PFSK-1 (cell line): ENCODE data around the gene RFTN1.

Source experiments
- FOXP2 ChIP-seq: optimal IDR thresholded peaks from 2 replicates; pipeline ENCODE3; 2011; ENCODE audit warnings: borderline replicate concordance, control low read depth, inconsistent platforms; ENCODE audit not compliant: insufficient read depth; ENCODE audit errors: extremely low read length, extremely low read depth
- POLR2AphosphoS5 ChIP-seq: IDR thresholded peaks from 2 replicates; pipeline ENCODE4 v1.6.1; 2012; ENCODE audit warnings: low read depth, mild to moderate bottlenecking, control low read depth, low read length, moderate library complexity
- REST ChIP-seq, 2 experiments: IDR thresholded peaks; 2 replicates each; pipeline versions ENCODE4 v1.6.1 to v1.8.0; 2011 to 2012; ENCODE audit warnings: low read depth in 2 of 2, low read length in 2 of 2, control low read depth in 1 of 2, inconsistent platforms in 1 of 2, mild to moderate bottlenecking in 1 of 2, moderate library complexity in 1 of 2; ENCODE audit not compliant: insufficient read depth in 1 of 2
- SIN3A ChIP-seq: IDR thresholded peaks from 2 replicates; pipeline ENCODE4 v1.6.1; 2012; ENCODE audit warnings: mild to moderate bottlenecking, low read length, moderate library complexity, borderline replicate concordance; ENCODE audit not compliant: insufficient read depth
- TAF1 ChIP-seq: IDR thresholded peaks from 2 replicates; pipeline ENCODE4 v1.6.1; 2012; ENCODE audit warnings: low read length, control low read depth, borderline replicate concordance; ENCODE audit not compliant: insufficient read depth

RFTN1 gene

GRCh38 chr3:16313886-16314645, 199.4 kb downstream of the RFTN1 start:
- no peak for TF ChIP-seq SIN3A
- no peak for TF ChIP-seq TAF1
- no peak for TF ChIP-seq FOXP2
- TF ChIP-seq REST (IDR thresholded peaks at IDR 0.05; ENCODE audit: insufficient read depth in 1 of 2, low read depth in 2 of 2, low read length in 2 of 2) = no peak
- TF ChIP-seq POLR2AphosphoS5 = no peak

- TF ChIP-seq TAF1 = no peak
- no peak for TF ChIP-seq REST (IDR thresholded peaks at IDR 0.05; ENCODE audit: insufficient read depth in 1 of 2, low read depth in 2 of 2, low read length in 2 of 2)
- no peak for TF ChIP-seq SIN3A
- TF ChIP-seq FOXP2 = no peak
- TF ChIP-seq POLR2AphosphoS5 = no peak
These were observed 201.5 kb downstream of the RFTN1 start for GRCh38 chr3:16311960-16312451.

- no peak for TF ChIP-seq FOXP2
These were observed 203.9 kb downstream of the RFTN1 start for GRCh38 chr3:16309558-16309957.

GRCh38 chr3:16308727-16309126, 204.8 kb downstream of the RFTN1 start:
- TF ChIP-seq FOXP2 (no peak), REST (IDR thresholded peaks at IDR 0.05; ENCODE audit: insufficient read depth in 1 of 2, low read depth in 2 of 2, low read length in 2 of 2) (no peak), POLR2AphosphoS5 (no peak), SIN3A (no peak)

- TF ChIP-seq FOXP2 = no peak
- TF ChIP-seq POLR2AphosphoS5 = no peak
- no peak for TF ChIP-seq TAF1
- no peak for TF ChIP-seq REST (IDR thresholded peaks at IDR 0.05; ENCODE audit: insufficient read depth in 1 of 2, low read depth in 2 of 2, low read length in 2 of 2)
- no peak for TF ChIP-seq SIN3A
These were observed 205.5 kb downstream of the RFTN1 start for GRCh38 chr3:16307832-16308531.
